GM18502 (cell line): Measurements from ENCODE around the gene TP63.
"Not testable (repeated sequence)": the region's sequence is repeated elsewhere in the genome, so short reads cannot be mapped to it uniquely, and the experiment has no call there.

Experiments
- ATAC-seq: cut with Tn5 transposase; IDR thresholded peaks from one replicate; pipeline ENCODE4 v1.9.1; 2021; ENCODE audit warnings: mild to moderate bottlenecking; ENCODE audit not compliant: unreplicated experiment, poor library complexity

Gene TP63

DNA sequence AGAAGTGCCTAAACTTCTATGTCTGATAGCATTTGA is at the start of gene TP63:
TP63 (plus strand) TSS at position 17 of the 36 bp plus-strand sequence. CDS start 127 bp downstream, outside the sequence.
- ATAC-seq = no peak

DNA sequence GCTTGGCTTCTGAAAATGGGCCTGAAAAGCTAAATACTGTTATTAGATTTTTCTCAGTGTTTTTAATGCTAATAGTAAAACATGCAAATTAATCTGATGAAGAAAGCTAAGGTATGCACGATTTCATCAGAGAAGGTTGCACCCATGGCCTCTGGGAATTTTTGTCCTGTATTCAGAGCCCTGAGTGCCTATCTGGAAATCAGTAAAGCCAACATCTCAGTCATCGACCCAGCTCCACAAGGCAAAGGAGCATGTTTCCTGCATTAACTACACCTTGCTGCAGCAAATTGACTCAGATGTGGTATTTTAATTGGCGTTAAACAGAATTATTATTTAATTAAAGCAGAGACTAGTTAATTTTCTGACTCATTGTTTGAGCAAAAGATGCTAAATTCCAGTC is 49.0 kb upstream of the TP63 start:
- ATAC-seq = no peak

- no peak for ATAC-seq
These were observed 46.5 kb upstream of the TP63 start for GRCh38 chr3:189584645-189585044.

DNA sequence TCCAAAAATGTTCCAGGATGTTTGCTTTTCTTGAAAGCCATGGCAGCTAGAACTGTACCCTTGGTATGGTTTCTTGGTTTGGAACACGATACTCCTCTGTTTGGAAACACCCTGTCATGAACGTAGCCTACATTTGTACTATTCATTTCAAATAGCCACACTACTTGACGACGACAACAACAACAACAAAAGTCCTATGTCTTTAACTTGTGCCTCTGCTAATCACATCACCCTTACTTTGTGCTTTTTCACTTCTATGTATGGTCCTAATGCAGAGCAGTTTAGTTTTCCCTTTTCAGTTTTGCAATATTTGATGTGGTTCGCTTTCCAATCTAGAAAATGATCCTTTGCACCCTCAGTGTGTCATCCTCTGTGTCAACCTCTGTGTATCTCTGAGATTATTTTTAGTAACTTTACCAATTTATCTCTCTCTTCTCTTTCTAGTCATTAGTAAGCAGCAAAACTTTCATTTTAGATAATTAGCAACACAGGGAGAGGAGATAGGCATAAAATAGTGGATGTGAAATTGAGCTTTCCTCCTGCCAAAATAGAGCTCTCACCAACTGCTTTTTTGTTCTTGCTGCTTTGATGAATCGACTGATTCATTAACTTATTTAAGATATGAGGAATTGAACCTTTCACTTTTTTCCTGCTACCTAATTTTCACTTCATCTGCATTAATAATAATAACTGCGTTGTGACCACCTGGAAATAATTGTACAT is 44.1 kb upstream of the TP63 start:
- ATAC-seq = peak; percentile 80

DNA sequence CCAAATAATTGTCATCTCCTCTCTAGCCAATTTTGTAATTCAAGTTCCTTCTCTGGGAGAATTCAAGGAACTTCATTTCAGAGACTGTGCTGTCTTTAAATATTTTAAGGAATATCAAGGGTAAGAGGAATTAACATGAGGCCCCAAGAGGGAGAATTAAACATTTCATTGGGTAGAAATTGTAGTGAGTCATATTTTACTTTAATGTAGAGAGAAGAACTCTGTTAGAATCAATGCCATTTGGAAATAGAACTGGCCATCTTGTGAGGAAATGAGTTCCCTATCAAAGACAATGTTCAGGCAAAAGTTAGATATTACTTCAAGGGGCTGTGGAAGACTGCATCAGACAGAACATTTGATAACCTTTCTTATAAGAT is 43.5 kb upstream of the TP63 start:
- no peak for ATAC-seq

- ATAC-seq = no peak
These were observed 43.1 kb upstream of the TP63 start for GRCh38 chr3:189588070-189588469.

DNA sequence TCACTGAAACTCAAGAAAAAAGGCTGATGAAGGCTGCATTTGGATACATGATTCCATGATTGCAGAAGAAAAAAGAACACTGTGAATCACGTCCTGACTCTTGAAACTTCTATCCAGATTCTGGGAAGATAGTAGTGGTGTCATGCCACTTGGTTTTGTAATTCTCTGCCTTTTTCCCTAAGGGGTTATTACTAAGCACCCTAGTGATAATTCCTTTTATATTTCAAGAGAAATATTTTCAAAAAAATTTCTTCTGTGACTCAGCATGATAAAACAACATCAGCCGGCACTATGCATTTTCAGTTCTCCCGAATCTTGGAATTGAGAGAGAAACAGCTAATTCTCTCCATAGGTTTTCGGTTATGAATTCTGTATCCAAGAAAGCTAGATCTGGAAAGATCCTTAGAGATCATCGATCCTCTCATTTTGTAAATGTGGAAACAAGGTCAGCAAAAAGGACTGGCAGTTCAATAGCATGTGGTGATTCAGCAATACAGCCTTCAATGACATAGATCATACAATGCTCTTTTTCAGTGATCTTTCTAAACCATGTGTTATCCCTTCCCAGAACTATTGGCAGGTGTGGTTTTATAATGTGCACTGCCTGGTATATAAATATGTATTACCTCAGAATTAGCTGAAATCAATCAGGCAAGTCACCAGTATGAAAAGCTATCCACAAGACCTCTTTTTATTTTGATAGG is 42.6 kb upstream of the TP63 start:
- ATAC-seq = no peak

DNA sequence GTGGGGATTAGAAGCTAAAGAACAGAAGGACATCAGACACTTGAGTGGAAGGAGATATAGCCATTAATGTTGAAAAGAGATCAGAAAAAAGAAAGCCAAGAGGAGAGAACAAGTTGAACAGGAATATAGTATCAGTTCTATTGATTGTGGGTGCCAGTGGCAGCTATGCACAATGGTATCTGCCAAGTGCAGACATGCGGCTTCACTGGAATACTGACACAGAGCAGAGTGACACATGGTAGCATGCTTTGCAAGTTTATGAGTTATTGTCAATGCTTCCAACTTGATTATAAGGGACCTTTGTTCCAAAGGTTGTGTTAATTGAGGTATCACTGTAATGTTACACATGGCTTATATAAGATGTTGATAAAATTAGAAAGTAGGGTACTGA is 42.0 kb upstream of the TP63 start:
- no peak for ATAC-seq

- no peak for ATAC-seq
These were observed 41.0 kb upstream of the TP63 start for GRCh38 chr3:189590223-189590622.

- ATAC-seq = no peak
These were observed 37.6 kb upstream of the TP63 start for GRCh38 chr3:189593581-189593980.

- ATAC-seq = not testable (repeated sequence)
These were observed 34.9 kb upstream of the TP63 start for GRCh38 chr3:189596078-189596979.

DNA sequence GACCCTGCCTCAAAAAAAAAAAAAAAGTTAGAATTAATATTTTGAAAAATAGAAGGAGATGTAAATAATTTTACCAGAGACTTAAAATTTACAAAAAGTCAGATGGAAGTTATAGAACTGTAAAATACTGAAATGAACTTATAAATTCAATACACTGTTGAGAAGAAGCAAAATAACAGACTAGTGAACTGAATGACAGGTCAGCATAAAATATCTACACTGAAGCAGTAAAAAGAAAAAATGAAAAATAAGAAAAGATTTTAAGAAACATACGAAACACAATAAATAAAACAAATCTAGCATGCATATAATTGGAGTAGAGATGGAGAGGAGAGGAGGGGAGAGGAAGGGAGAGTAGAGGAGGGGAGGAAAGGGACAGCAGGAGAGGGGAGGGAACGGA is 33.3 kb upstream of the TP63 start:
- no peak for ATAC-seq

- no peak for ATAC-seq
These were observed 32.5 kb upstream of the TP63 start for GRCh38 chr3:189598530-189599225.

DNA sequence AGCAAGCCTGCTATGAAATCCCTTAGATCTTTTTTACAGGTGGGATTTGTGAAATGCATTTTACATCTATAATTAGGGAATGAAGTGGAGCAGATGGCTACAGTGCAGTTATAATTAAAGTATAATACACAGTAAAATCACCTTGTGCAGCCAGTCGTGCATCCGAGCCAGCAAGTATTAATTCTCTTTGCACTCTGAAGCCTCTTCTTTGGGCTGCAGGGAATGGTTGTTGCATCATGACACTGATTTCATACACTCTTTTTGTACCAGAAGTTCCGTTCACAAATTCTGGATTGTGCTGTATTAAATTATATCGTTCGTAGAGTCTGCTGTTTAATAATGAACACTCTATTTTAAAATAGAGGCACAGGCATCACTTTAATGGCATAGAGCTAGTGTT is 28.7 kb upstream of the TP63 start:
- ATAC-seq = no peak

- ATAC-seq = no peak
These were observed 25.5 kb upstream of the TP63 start for GRCh38 chr3:189605717-189606116.

DNA sequence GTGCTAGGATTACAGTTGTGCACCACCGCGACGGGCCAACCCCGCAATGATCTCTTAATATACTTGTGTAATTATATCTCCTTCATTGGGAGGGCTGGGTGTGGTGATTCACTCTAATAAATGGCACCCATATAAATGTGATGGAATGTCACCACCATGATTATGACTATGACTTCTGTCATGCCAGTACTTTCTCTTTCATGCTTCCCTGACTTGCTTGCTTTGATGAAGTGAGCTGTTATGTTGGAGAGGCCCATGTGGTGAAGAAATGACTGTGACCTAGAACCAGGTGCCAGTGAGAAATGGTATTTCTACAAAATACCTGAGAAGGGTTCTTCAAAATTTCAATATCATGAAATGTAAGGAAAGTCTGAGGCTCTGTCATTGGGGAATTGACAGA is 24.4 kb upstream of the TP63 start:
- ATAC-seq = no peak

GRCh38 chr3:189612641-189613040 is 18.5 kb upstream of the TP63 start:
- not testable (repeated sequence) for ATAC-seq

- no peak for ATAC-seq
These were observed 18.1 kb upstream of the TP63 start for GRCh38 chr3:189613122-189613521.

GRCh38 chr3:189621948-189622603 is 9.1 kb upstream of the TP63 start:
- ATAC-seq = no peak

DNA sequence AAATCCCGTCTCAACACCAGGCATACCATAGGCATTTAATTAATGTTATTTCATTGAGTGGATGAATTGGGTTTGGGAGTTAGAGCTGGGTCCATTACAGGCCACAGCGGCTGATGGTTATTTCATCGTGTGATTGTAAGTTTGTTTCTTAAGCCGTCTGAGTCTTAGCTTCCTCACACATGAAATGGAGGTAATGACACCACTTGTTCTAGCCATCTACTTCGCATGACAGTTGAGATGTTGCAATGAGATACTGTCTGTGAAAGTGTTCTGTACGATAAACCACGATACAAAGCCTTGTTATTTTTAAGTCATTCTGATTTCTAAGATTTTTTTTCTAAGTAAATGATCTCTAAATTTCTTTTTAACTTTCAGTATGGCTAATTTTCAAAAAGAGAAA is 8.6 kb upstream of the TP63 start:
- ATAC-seq = no peak

GRCh38 chr3:189624130-189624529 is 7.1 kb upstream of the TP63 start:
- no peak for ATAC-seq
